MM.1S (cell line): ENCODE data around the gene GSG1L.

Experiments
- EZH2 ChIP-seq: fragments of 300-600 bp; sonication (generic); optimal IDR thresholded peaks from 2 replicates; pipeline ENCODE3; 2017; ENCODE audit warnings: low read depth, mild to moderate bottlenecking, antibody characterized with exemption, low read length, mixed read lengths
- EZH2phosphoT487 ChIP-seq: fragments of 300-600 bp; sonication (generic); IDR thresholded peaks from 2 replicates; pipeline ENCODE4 v1.6.1; 2018; ENCODE audit warnings: antibody characterized with exemption, low read length
- TF ChIP-seq, protein P1 (sequence below): fragments of 300-600 bp; sonication (generic); IDR thresholded peaks from 2 replicates; pipeline ENCODE4 v1.5.1; 2016; ENCODE audit warnings: antibody characterized with exemption, low read length, mixed read lengths

DNA sequence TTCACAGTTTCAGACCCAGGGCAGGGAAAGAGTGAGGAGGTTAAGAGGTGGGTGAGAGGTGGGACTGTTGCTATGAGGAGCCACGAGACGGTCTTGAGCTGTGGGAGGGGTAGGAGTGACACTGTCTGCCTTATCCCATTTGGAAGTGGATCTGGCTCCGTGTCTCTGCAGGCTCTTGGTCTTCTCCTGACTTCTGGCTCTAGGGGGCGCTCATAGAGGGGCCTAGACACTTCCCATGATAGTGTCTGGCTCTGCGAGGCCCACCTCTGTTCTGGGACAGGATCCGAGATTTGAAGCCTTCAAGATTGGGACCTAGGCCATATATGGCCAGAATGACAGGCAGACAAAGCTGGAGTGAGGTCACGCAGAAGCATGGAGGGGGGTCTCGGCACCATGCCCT, 204.5 kb downstream of the GSG1L start:
- TF ChIP-seq, protein P1, sequence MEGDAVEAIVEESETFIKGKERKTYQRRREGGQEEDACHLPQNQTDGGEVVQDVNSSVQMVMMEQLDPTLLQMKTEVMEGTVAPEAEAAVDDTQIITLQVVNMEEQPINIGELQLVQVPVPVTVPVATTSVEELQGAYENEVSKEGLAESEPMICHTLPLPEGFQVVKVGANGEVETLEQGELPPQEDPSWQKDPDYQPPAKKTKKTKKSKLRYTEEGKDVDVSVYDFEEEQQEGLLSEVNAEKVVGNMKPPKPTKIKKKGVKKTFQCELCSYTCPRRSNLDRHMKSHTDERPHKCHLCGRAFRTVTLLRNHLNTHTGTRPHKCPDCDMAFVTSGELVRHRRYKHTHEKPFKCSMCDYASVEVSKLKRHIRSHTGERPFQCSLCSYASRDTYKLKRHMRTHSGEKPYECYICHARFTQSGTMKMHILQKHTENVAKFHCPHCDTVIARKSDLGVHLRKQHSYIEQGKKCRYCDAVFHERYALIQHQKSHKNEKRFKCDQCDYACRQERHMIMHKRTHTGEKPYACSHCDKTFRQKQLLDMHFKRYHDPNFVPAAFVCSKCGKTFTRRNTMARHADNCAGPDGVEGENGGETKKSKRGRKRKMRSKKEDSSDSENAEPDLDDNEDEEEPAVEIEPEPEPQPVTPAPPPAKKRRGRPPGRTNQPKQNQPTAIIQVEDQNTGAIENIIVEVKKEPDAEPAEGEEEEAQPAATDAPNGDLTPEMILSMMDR: no peak
- TF ChIP-seq EZH2: no peak
- TF ChIP-seq EZH2phosphoT487: no peak
